Activated T-cell treated with anti-CD3 and anti-CD28 coated beads, Interleukin-2, amount 50 U/mL, for 24 hours (primary cell): ENCODE data around the gene KCNIP4.

Source experiments
- DNase-seq: peaks from one replicate; pipeline ENCODE4 v3.0.0-alpha.2; 2020
- H3K27ac Mint-ChIP-seq: 2 replicates; pipeline ENCODE4 v1.8.0; 2020; ENCODE audit warnings: mild to moderate bottlenecking, mixed read lengths
- H3K27me3 Mint-ChIP-seq: 2 replicates; pipeline ENCODE4 v1.8.0; 2020; ENCODE audit warnings: mixed read lengths
- H3K36me3 Mint-ChIP-seq: 2 replicates; pipeline ENCODE4 v1.8.0; 2020; ENCODE audit warnings: low read depth, mixed read lengths
- H3K4me1 Mint-ChIP-seq: 2 replicates; pipeline ENCODE4 v1.8.0; 2020; ENCODE audit warnings: low read depth, mixed read lengths
- H3K4me3 Mint-ChIP-seq: 2 replicates; pipeline ENCODE4 v1.8.0; 2020; ENCODE audit warnings: mild to moderate bottlenecking, moderate library complexity, mixed read lengths
- H3K9me3 Mint-ChIP-seq: 2 replicates; pipeline ENCODE4 v1.8.0; 2020; ENCODE audit warnings: mixed read lengths

Gene KCNIP4

GRCh38 chr4:21097865-21098264 lies 850.7 kb downstream of the KCNIP4 start:
- H3K4me3 Mint-ChIP-seq: no peak overlapping the region
- H3K36me3 Mint-ChIP-seq: no peaks in the 10 kb centered on the region
- H3K4me1 Mint-ChIP-seq: no peaks in the 10 kb centered on the region
- peaks cover 27% of the 10 kb centered on the region for H3K9me3 Mint-ChIP-seq
- no peaks in the 10 kb centered on the region for H3K27me3 Mint-ChIP-seq
- DNase-seq: no peak
- H3K27ac Mint-ChIP-seq: no peak overlapping the region

GRCh38 chr4:21097026-21097425 lies 851.5 kb downstream of the KCNIP4 start:
- DNase-seq: no peak
- H3K27me3 Mint-ChIP-seq: no peaks in the 10 kb centered on the region
- no peak overlapping the region for H3K4me3 Mint-ChIP-seq
- no peaks in the 10 kb centered on the region for H3K36me3 Mint-ChIP-seq
- H3K4me1 Mint-ChIP-seq: no peaks in the 10 kb centered on the region
- H3K27ac Mint-ChIP-seq: no peak overlapping the region
- H3K9me3 Mint-ChIP-seq: peaks cover 27% of the 10 kb centered on the region

- peaks cover 18% of the 10 kb centered on the region for H3K9me3 Mint-ChIP-seq
- H3K4me3 Mint-ChIP-seq: no peak overlapping the region
- no peak for DNase-seq
- H3K4me1 Mint-ChIP-seq: no peaks in the 10 kb centered on the region
- H3K27ac Mint-ChIP-seq: no peak overlapping the region
- no peaks in the 10 kb centered on the region for H3K27me3 Mint-ChIP-seq
- H3K36me3 Mint-ChIP-seq: no peaks in the 10 kb centered on the region
Measured at GRCh38 chr4:21092531-21092930, 856.0 kb downstream of the KCNIP4 start.

GRCh38 chr4:21090094-21090666 lies 858.4 kb downstream of the KCNIP4 start:
- DNase-seq: no peak
- H3K27ac Mint-ChIP-seq: no peak overlapping the region
- H3K4me3 Mint-ChIP-seq: no peak overlapping the region

GRCh38 chr4:21083413-21083812 lies 865.2 kb downstream of the KCNIP4 start:
- H3K27ac Mint-ChIP-seq: no peak overlapping the region
- H3K36me3 Mint-ChIP-seq: no peaks in the 10 kb centered on the region
- H3K27me3 Mint-ChIP-seq: no peaks in the 10 kb centered on the region

More at GRCh38 chr4:21090094-21090666, 858.4 kb downstream of the KCNIP4 start:
- Mint-ChIP-seq H3K4me1 (no peaks in the 10 kb centered on the region), H3K27me3 (no peaks in the 10 kb centered on the region), H3K36me3 (no peaks in the 10 kb centered on the region), H3K9me3 (peaks cover 16% of the 10 kb centered on the region)

GRCh38 chr4:21077967-21078366 lies 870.6 kb downstream of the KCNIP4 start:
- no peaks in the 10 kb centered on the region for H3K4me1 Mint-ChIP-seq
- no peaks in the 10 kb centered on the region for H3K27me3 Mint-ChIP-seq
- H3K36me3 Mint-ChIP-seq: no peaks in the 10 kb centered on the region
- DNase-seq: no peak
- H3K27ac Mint-ChIP-seq: no peak overlapping the region
- H3K9me3 Mint-ChIP-seq: peaks cover 1% of the 10 kb centered on the region
- H3K4me3 Mint-ChIP-seq: no peak overlapping the region

More at GRCh38 chr4:21083413-21083812, 865.2 kb downstream of the KCNIP4 start:
- H3K4me1 Mint-ChIP-seq: no peaks in the 10 kb centered on the region
- H3K4me3 Mint-ChIP-seq: no peak overlapping the region
- H3K9me3 Mint-ChIP-seq: peaks cover 5% of the 10 kb centered on the region
- DNase-seq: no peak

GRCh38 chr4:21067351-21067750 lies 881.2 kb downstream of the KCNIP4 start:
- Mint-ChIP-seq H3K36me3 (no peaks in the 10 kb centered on the region), H3K4me3 (no peak overlapping the region), H3K4me1 (no peaks in the 10 kb centered on the region), H3K27me3 (no peaks in the 10 kb centered on the region), H3K9me3 (peaks cover 22% of the 10 kb centered on the region), H3K27ac (no peak overlapping the region)
- no peak for DNase-seq

- no peaks in the 10 kb centered on the region for H3K4me1 Mint-ChIP-seq
- no peaks in the 10 kb centered on the region for H3K36me3 Mint-ChIP-seq
- H3K4me3 Mint-ChIP-seq: no peak overlapping the region
- no peak overlapping the region for H3K27ac Mint-ChIP-seq
- DNase-seq: no peak
- peaks cover 27% of the 10 kb centered on the region for H3K9me3 Mint-ChIP-seq
- no peaks in the 10 kb centered on the region for H3K27me3 Mint-ChIP-seq
Measured at GRCh38 chr4:21061902-21062301, 886.7 kb downstream of the KCNIP4 start.

GRCh38 chr4:21046141-21046540 lies 902.4 kb downstream of the KCNIP4 start:
- Mint-ChIP-seq H3K4me1 (no peaks in the 10 kb centered on the region), H3K9me3 (peaks cover 16% of the 10 kb centered on the region), H3K27ac (no peak overlapping the region), H3K36me3 (no peaks in the 10 kb centered on the region), H3K4me3 (no peak overlapping the region), H3K27me3 (no peaks in the 10 kb centered on the region)
- no peak for DNase-seq

GRCh38 chr4:21045119-21045518 lies 903.5 kb downstream of the KCNIP4 start:
- no peak overlapping the region for H3K4me3 Mint-ChIP-seq
- H3K9me3 Mint-ChIP-seq: peaks cover 16% of the 10 kb centered on the region
- DNase-seq: no peak
- H3K27me3 Mint-ChIP-seq: no peaks in the 10 kb centered on the region
- H3K27ac Mint-ChIP-seq: no peak overlapping the region
- no peaks in the 10 kb centered on the region for H3K36me3 Mint-ChIP-seq
- H3K4me1 Mint-ChIP-seq: no peaks in the 10 kb centered on the region

GRCh38 chr4:21041708-21042107 lies 906.9 kb downstream of the KCNIP4 start:
- Mint-ChIP-seq H3K4me1 (no peaks in the 10 kb centered on the region), H3K27me3 (no peaks in the 10 kb centered on the region), H3K9me3 (peaks cover 15% of the 10 kb centered on the region), H3K4me3 (no peak overlapping the region), H3K27ac (no peak overlapping the region), H3K36me3 (no peaks in the 10 kb centered on the region)
- no peak for DNase-seq

- Mint-ChIP-seq H3K27ac (no peak overlapping the region), H3K36me3 (no peaks in the 10 kb centered on the region), H3K9me3 (peaks cover 4% of the 10 kb centered on the region)
Measured at GRCh38 chr4:21034728-21035127, 913.8 kb downstream of the KCNIP4 start.

GRCh38 chr4:21032089-21032645 lies 916.4 kb downstream of the KCNIP4 start:
- Mint-ChIP-seq H3K27ac (no peak overlapping the region), H3K4me1 (no peaks in the 10 kb centered on the region)

More at GRCh38 chr4:21034728-21035127, 913.8 kb downstream of the KCNIP4 start:
- Mint-ChIP-seq H3K4me1 (no peaks in the 10 kb centered on the region), H3K27me3 (no peaks in the 10 kb centered on the region), H3K4me3 (no peak overlapping the region)
- no peak for DNase-seq

GRCh38 chr4:21018817-21019216 lies 929.8 kb downstream of the KCNIP4 start:
- H3K27me3 Mint-ChIP-seq: no peaks in the 10 kb centered on the region
- H3K27ac Mint-ChIP-seq: no peak overlapping the region
- H3K36me3 Mint-ChIP-seq: no peaks in the 10 kb centered on the region
- peaks cover 8% of the 10 kb centered on the region for H3K9me3 Mint-ChIP-seq
- DNase-seq: no peak
- no peaks in the 10 kb centered on the region for H3K4me1 Mint-ChIP-seq
- no peak overlapping the region for H3K4me3 Mint-ChIP-seq

More at GRCh38 chr4:21032089-21032645, 916.4 kb downstream of the KCNIP4 start:
- Mint-ChIP-seq H3K36me3 (no peaks in the 10 kb centered on the region), H3K9me3 (peaks cover 2% of the 10 kb centered on the region), H3K27me3 (no peaks in the 10 kb centered on the region), H3K4me3 (no peak overlapping the region)
- DNase-seq: no peak

- DNase-seq: no peak
- no peaks in the 10 kb centered on the region for H3K4me1 Mint-ChIP-seq
- H3K4me3 Mint-ChIP-seq: no peak overlapping the region
- H3K36me3 Mint-ChIP-seq: no peaks in the 10 kb centered on the region
- H3K9me3 Mint-ChIP-seq: peaks cover 11% of the 10 kb centered on the region
- no peaks in the 10 kb centered on the region for H3K27me3 Mint-ChIP-seq
- no peak overlapping the region for H3K27ac Mint-ChIP-seq
Measured at GRCh38 chr4:21013501-21013900, 935.1 kb downstream of the KCNIP4 start.
